HG03175 (cell line): ENCODE results near the gene RBP5.
A peak's percentile ranks its signal among the peaks of the same experiment; 100 is the strongest.
"Not testable (repeated sequence)": the region's sequence is repeated elsewhere in the genome, so short reads cannot be mapped to it uniquely, and the experiment has no call there.

Experiments
- ATAC-seq: cut with Tn5 transposase; IDR thresholded peaks from one replicate; pipeline ENCODE4 v1.9.1; 2021; ENCODE audit warnings: mild to moderate bottlenecking, moderate library complexity; ENCODE audit not compliant: unreplicated experiment

Gene RBP5

DNA sequence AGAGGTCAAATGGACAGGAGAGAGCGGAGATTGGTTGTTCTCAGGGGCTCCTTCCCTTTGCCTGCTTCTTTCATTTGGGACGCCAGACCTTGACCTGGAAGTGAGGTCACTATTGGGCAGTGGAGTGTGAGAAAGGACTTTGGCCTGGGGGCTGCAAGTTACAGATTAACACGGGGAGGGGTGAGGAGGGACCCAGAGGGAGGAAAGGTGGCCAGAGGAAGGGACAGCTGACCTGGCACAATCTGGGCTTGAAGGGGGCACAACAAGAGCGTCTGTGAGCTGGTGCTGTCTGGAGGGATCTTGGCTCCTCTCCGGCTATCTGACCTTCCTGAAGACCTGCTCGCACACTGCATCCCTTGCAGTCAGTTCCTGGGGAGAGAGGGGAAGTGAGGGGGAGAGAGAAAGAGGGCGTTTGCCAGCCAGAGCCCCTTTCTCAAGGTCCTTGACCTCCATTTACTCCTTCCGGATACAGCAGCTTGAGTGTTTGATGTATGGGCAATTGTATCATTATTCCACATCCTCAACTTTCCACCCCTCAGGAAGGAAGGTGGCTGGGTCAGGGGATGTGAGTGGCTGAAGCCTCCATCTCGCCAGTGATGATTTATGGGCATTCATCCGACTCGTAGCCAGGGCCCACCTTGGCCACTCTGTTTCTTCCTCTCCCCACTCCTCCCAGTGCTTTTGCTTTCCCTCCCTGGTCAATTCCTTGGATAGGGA lies 4.7 kb downstream of the RBP5 start:
- ATAC-seq, result no peak

DNA sequence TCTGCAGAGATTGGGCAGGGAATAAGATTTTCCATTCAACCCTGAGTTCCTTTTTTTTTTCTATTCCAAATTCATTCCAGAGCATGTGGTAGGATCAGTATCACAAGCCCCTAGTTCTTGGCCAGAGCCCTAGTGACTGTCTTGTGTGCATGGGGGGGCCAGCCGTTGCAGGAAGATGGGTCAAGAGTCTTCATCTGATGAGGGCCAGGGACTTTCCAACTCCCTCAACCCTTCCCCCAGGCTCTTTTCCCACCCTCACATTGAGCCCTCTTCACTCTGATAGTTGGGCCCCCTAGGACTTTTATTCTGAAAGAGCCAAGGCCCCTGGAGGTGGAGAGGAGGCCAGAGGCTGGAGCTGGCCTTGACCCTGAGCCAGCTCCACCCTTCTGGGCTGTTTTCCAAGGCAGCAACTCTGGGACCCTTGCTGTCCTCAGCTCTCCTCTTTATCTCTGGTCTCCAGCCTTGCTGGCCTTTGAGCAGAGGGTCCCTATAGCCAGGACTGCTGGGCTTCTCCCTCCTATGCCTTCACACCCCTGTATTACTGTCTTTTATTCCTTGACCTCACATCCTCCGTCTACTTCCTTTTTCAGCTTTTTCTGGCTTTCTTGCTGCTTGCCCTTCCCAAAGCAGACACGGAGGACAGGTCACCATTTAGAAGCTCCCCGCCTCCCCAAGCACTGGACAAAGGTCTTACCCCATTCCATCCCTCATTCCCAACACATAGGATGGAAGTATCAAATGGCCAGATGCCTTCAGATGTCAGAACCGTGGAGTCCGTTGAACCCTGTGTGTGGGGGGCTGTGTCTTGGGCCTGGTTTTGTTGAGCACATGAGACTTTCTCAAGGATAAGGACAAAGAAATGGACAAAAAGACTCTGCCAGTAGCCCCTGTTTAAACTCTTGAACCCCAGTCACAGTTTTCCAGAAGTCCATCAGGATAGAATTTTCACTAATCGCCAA lies 5.6 kb downstream of the RBP5 start:
- no peak for ATAC-seq

DNA sequence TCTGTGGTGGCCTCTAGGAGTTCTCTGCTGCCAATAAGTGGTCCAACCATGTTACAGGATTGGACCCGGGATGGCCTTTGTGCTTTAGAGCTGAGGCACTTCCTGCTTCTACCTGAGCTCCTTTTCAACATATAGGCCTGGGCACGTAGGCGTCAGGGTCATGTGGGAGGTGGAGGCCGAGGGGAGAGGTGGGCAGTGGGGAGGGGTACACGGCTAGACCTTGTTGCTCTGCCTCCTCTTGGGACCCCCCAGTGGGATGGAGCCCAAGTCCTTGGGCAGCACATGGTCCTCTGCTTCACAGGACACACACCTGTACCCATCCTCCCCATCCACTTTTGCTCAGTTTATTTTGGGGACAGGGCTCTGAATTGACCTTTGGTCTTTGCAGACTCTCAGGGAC lies 7.4 kb downstream of the RBP5 start:
- ATAC-seq, result no peak

- no peak for ATAC-seq
Measured at GRCh38 chr12:7120166-7120565, 8.5 kb downstream of the RBP5 start.

DNA sequence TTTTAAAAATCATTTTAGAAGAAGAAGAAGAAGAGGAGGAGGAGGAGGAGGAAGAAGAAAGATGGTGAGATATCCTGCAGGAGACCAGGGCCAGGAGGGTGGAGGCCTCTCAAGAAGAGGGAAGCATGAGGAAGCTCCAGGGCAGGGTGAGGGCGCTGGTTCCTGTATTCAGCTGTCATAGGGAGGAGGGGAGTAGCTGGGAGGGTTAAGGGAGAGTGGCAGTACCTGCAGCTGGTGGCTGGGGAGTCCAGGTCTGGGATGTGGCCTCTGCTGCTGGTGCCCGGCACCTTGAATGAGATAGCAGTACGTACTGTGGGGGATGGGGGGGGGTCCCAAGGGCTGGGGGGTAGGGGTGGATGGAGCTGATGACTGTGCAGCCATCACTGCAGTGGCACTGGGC lies 9.8 kb downstream of the RBP5 start:
- ATAC-seq, result no peak

GRCh38 chr12:7117670-7118069 lies 11.0 kb downstream of the RBP5 start:
- ATAC-seq, result no peak

- no peak for ATAC-seq
Measured at GRCh38 chr12:7116916-7117315, 11.8 kb downstream of the RBP5 start.

DNA sequence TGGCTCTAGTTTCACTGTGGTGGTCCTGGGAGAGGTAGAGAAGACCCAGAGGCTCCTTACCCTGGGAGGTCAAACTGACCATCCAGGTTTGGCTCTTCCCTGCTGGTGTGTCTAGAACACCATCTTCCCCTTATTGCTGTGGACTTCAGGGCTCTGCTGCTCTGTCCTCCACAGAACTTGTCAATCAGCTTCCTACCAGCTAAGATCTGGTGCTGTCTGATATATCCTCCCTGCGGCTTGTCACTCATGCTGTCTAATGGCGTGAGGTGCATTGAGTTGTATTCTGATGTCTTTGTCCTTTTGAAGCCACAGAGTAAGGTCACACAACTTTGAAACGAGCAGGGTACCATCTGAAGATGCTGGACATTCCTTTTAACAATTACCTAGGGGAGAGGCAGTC lies 12.5 kb downstream of the RBP5 start:
- ATAC-seq, result no peak

DNA sequence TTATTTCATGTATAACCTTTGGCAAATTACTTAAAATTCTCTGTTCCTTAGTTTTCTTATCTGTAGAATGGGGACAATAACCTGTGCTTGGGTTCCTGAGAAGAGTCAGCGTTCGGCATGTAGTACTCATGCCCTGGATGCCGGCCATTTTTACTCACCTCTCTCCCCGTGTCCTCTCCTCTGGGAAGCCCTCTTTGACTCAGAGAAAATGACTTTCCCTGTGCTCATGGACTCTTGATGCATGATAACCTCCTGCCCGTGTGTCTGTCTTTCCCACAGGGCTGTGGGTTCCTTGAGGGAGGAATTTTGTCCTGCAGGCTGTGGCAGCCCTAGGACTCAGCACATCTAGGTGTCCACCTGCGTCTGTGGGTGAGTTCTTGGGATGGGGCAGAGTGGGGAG lies 13.8 kb downstream of the RBP5 start:
- ATAC-seq, result no peak

- no peak for ATAC-seq
Measured at GRCh38 chr12:7114008-7114407, 14.7 kb downstream of the RBP5 start.

DNA sequence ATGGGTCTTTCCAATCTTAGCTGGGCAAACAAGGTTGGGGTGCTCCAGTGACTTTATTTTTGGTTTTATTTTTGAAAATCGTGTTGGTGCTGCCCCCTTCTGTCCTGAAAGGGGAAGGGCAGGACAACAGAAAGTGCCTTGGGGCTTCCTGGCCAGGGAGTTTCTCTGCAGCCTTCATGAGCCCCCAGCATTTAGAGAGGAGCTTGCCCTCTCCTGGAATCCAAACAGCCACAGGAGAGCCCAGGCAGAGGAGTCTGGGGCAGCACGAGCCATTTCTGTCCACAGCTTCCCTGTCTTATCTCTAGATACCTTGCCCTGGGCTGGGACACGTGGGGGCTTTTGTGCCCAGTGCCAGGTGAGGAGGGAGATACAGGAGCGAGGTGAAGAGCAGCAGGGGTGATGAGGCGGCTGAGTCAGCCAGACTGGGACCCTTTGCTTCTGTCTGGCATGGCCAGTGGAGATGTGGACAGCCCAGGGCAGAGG lies 15.3 kb downstream of the RBP5 start:
- ATAC-seq, result no peak

- ATAC-seq, result no peak
Measured at GRCh38 chr12:7112041-7112440, 16.6 kb downstream of the RBP5 start.

DNA sequence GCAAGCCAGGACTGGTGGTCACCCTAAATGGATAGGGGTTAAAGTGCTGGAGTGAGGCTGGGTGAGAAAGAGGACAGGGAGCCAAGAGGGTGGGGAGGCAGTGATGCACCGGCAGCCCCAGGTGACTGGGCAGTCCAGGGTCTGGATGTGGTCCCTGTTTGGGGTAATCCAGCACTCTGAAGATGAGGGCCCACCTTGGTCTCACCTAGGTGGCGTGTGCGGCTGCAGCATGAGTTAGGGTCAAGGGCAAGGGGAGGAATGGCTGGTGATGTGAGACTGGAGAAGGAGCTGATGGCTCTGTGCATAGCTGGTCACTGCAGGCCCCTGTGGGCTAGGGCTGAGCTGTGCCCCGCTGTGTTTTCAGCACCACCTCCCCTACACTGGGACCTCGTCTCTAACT lies 18.0 kb downstream of the RBP5 start:
- ATAC-seq, result no peak

DNA sequence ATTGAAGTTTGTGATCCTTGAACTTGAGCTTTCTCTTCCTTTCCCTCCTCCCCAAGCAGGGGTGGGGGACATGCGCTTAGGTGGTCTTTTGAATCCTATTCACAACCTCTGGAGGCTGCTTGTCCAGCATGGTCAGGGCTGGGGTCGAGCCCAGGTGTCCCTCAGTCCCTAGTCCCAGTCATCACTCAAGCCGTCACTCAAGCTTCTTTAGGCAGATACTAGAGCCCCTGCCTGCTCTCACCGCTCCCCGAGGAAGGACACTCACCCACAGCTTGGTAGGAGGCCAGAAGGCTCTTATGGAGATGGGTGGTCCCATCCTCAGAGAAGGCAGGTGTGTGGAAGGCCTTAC lies 19.1 kb downstream of the RBP5 start:
- ATAC-seq, result no peak

DNA sequence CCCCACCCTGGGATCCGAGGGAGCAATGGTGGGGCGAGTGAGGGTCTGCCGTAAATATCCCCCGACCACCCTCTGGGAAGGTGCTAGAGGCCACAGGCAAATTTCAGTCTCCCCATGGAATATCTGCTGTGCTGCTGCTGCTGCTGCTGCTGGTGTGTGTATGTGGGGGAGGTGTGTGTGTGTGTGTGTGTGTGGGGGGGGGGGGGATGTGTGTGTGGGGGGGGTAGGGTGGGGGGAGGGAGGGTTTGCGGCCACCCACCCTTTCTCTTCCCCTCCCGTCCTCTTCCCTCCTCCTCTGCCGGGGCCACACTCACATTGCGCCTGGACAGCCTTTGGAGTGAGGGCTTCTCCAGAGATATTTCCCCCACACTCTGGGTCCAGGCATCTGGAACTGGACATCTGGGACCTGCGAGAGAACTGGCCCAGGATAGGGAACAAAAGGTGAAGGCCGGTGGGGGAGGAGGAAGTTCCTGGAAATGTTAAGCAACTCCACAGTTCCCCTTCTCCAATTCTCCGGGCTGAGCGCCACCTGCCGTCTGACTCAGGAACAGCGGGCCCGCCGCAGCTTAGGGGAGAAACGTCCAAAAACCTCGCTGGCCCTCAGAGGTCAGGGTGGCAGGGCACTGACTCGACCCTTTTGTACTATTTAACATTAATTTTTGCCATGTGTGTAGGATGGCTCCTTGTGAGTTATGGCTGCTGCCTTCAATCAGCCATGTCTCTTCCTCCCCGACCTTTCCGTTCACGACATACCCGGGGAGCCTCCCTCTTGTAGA lies 19.7 kb downstream of the RBP5 start, which contains the start of gene C1RL:
Gene C1RL, minus strand, starts transcription at position 419 of the 776 bp plus-strand sequence. Its CDS starts 34 bp downstream, at position 385.
- ATAC-seq, result no peak

- ATAC-seq, result peak; percentile 91
Measured at GRCh38 chr12:7108003-7108795, 20.5 kb downstream of the RBP5 start.

DNA sequence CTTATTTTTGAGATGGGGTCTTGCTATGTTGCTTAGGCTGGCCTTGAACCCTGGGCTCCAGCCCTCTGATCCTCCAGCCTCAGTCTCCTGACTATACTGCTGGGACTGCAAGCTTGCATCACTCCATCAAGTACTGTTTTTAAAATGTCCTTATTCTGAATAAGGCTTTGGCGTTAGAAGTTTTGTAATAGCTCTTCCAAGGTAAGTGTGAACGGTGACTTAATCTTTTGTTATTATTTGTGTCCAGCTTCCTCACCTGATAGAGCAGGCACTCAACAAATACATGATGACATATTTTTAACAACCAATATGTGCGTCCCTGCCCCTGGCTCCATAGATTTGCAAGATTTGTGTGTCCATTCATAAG lies 21.1 kb downstream of the RBP5 start:
- ATAC-seq, result no peak

GRCh38 chr12:7107181-7107580 lies 21.5 kb downstream of the RBP5 start:
- ATAC-seq, result not testable (repeated sequence)

DNA sequence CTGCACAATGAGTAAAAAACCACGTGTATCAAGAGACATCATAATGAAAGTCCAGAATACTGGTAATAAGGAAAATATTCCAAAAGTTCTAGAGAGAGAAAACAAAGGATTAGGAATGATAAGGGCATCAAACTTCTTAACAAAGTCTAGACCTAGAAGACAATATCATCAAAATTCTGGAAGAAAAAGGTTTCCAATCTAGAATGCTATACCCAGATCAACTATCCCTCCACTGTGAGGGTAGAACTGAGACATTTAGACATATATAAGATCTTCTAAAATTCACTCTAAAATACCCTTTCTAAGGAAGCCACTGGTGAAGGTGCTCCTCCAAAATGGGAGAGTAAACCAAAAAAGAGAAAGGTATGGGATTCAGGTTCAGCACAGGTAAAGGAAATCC lies 22.6 kb downstream of the RBP5 start:
- ATAC-seq, result no peak

GRCh38 chr12:7103837-7104584 lies 24.7 kb downstream of the RBP5 start:
- no peak for ATAC-seq
